Astrocyte (in vitro differentiated cells and primary cell): Measurements from ENCODE around the gene EPS8L3. TPM values are rescaled to one million over a fixed set of nuclear protein-coding genes. Genes with fewer than 3 reads are reported as not detected.

Source experiments
- DNase-seq: peaks from one replicate; pipeline ENCODE4 v3.0.0-alpha.2; 2010; ENCODE audit warnings: low read depth
- FAIRE-seq: peaks from 2 replicates; lab custom pipeline; 2011; peaks lifted over from hg19 to GRCh38; lab: Jason Lieb, UNC
- H2AFZ ChIP-seq: 2 replicates; pipeline ENCODE4 v1.6.0; 2012; ENCODE audit warnings: low read depth, low read length, inconsistent platforms
- H3K27ac ChIP-seq: 2 replicates; pipeline ENCODE4 v1.5.1; 2011; ENCODE audit warnings: low read depth, low read length, inconsistent platforms
- H3K27me3 ChIP-seq: 2 replicates; pipeline ENCODE4 v1.6.0; 2011; ENCODE audit warnings: low read length, inconsistent platforms; ENCODE audit not compliant: insufficient read depth
- H3K36me3 ChIP-seq: 2 replicates; pipeline ENCODE4 v1.5.1; 2011; ENCODE audit warnings: low read length, inconsistent platforms; ENCODE audit not compliant: insufficient read depth
- H3K4me1 ChIP-seq: 2 replicates; pipeline ENCODE4 v1.5.1; 2011; ENCODE audit warnings: low read length, inconsistent platforms; ENCODE audit not compliant: insufficient read depth
- H3K4me2 ChIP-seq: 2 replicates; pipeline ENCODE4 v1.6.0; 2012; ENCODE audit warnings: low read length, inconsistent platforms
- H3K4me3 ChIP-seq: 2 replicates; pipeline ENCODE4 v1.5.1; 2011; ENCODE audit warnings: low read depth, mild to moderate bottlenecking, low read length, inconsistent platforms; ENCODE audit not compliant: insufficient read depth
- H3K79me2 ChIP-seq: 2 replicates; pipeline ENCODE4 v1.6.0; 2012; ENCODE audit warnings: mild to moderate bottlenecking, low read length, inconsistent platforms; ENCODE audit not compliant: insufficient read depth
- H3K9ac ChIP-seq: 2 replicates; pipeline ENCODE4 v1.6.0; 2012; ENCODE audit warnings: mild to moderate bottlenecking, low read length, inconsistent platforms
- H3K9me3 ChIP-seq: 2 replicates; pipeline ENCODE4 v1.5.1; 2012; ENCODE audit warnings: low read depth, mild to moderate bottlenecking, low read length, inconsistent platforms; ENCODE audit not compliant: insufficient read depth
- H4K20me1 ChIP-seq: 2 replicates; pipeline ENCODE4 v1.6.0; 2012; ENCODE audit warnings: low read length, inconsistent platforms; ENCODE audit not compliant: insufficient read depth
- H3K27ac Mint-ChIP-seq: one replicate; pipeline ENCODE4 v1.8.0; 2021; ENCODE audit warnings: mild to moderate bottlenecking, mixed read lengths; ENCODE audit not compliant: unreplicated experiment
- H3K27me3 Mint-ChIP-seq: one replicate; pipeline ENCODE4 v1.8.0; 2021; ENCODE audit warnings: low read depth, mixed read lengths; ENCODE audit not compliant: unreplicated experiment
- H3K36me3 Mint-ChIP-seq: one replicate; pipeline ENCODE4 v1.8.0; 2021; ENCODE audit warnings: low read depth, mixed read lengths; ENCODE audit not compliant: unreplicated experiment
- H3K4me1 Mint-ChIP-seq: one replicate; pipeline ENCODE4 v1.8.0; 2021; ENCODE audit warnings: low read depth, mixed read lengths; ENCODE audit not compliant: unreplicated experiment
- H3K4me3 Mint-ChIP-seq: one replicate; pipeline ENCODE4 v1.8.0; 2021; ENCODE audit warnings: mild to moderate bottlenecking, moderate library complexity, mixed read lengths; ENCODE audit not compliant: unreplicated experiment
- H3K9me3 Mint-ChIP-seq: one replicate; pipeline ENCODE4 v1.8.0; 2021; ENCODE audit warnings: mild to moderate bottlenecking, mixed read lengths; ENCODE audit not compliant: unreplicated experiment
- EZH2 ChIP-seq: IDR thresholded peaks from 2 replicates; pipeline ENCODE4 v1.6.1; 2012; ENCODE audit warnings: mild to moderate bottlenecking, low read length, inconsistent platforms; ENCODE audit not compliant: insufficient read depth
- total RNA-seq: library from RNA; stranded (reverse); gene quantifications from 2 replicates; pipeline ENCODE4 v1.2.1, GENCODE V29; 2021
- TF ChIP-seq, protein P1 (sequence below): IDR thresholded peaks from 2 replicates; pipeline ENCODE4 v1.5.1; 2011; ENCODE audit warnings: low read depth, mild to moderate bottlenecking, inconsistent platforms, low read length, moderate library complexity; ENCODE audit not compliant: insufficient read depth

The EPS8L3 gene
- total RNA-seq, 1 donor from 2014 or later = not detected

DNA sequence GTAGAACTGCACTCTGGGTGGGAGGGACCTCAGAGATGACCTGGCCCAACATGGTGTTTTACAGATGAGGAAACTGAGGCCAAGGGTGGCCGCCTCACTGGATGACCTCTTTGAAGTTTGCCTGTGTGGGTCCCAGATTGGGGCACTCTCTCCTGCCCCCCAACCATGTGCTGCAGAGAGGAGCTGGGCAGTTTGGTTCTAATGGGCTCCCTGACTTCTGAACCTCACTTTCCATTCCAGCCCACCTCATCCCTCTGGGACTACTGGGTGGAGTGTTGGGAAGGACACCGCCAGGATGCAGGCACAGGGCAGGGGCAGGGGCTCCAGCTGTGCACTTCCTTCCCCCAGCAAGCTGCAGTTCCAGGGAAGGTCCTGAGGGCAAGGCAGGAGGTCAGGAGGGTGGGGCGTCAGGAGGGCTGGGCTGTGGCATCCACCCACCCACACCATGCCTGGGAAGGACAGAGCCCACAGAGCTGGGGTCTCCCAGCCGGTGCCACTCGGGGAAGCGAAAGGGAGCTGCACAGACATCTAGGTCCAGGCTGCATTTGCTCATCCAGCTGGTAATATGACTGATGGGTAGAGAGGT is 10.3 kb upstream of the EPS8L3 start:
- Mint-ChIP-seq H3K4me3 (no peak overlapping the region), H3K9me3 (no peaks in the 10 kb centered on the region), H3K27me3 (peaks cover 25% of the 10 kb centered on the region), H3K27ac (no peak overlapping the region), H3K4me1 (peaks cover 16% of the 10 kb centered on the region), H3K36me3 (no peaks in the 10 kb centered on the region)
- no peak for FAIRE-seq
- no peaks in the 10 kb centered on the region for H3K9me3 ChIP-seq
- peak overlapping the region; percentile 53 for H2AFZ ChIP-seq
- peaks cover 8% of the 10 kb centered on the region for H3K4me1 ChIP-seq
- no peaks in the 10 kb centered on the region for H3K79me2 ChIP-seq
- H3K27ac ChIP-seq = no peak overlapping the region
- H3K9ac ChIP-seq = no peak overlapping the region
- no peak for DNase-seq
- TF ChIP-seq, protein P1, sequence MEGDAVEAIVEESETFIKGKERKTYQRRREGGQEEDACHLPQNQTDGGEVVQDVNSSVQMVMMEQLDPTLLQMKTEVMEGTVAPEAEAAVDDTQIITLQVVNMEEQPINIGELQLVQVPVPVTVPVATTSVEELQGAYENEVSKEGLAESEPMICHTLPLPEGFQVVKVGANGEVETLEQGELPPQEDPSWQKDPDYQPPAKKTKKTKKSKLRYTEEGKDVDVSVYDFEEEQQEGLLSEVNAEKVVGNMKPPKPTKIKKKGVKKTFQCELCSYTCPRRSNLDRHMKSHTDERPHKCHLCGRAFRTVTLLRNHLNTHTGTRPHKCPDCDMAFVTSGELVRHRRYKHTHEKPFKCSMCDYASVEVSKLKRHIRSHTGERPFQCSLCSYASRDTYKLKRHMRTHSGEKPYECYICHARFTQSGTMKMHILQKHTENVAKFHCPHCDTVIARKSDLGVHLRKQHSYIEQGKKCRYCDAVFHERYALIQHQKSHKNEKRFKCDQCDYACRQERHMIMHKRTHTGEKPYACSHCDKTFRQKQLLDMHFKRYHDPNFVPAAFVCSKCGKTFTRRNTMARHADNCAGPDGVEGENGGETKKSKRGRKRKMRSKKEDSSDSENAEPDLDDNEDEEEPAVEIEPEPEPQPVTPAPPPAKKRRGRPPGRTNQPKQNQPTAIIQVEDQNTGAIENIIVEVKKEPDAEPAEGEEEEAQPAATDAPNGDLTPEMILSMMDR = no peak
- no peak for TF ChIP-seq EZH2
- no peak overlapping the region for H3K4me2 ChIP-seq
- no peaks in the 10 kb centered on the region for H3K27me3 ChIP-seq
- H3K4me3 ChIP-seq = no peak overlapping the region
- H3K36me3 ChIP-seq = no peaks in the 10 kb centered on the region
- no peaks in the 10 kb centered on the region for H4K20me1 ChIP-seq

DNA sequence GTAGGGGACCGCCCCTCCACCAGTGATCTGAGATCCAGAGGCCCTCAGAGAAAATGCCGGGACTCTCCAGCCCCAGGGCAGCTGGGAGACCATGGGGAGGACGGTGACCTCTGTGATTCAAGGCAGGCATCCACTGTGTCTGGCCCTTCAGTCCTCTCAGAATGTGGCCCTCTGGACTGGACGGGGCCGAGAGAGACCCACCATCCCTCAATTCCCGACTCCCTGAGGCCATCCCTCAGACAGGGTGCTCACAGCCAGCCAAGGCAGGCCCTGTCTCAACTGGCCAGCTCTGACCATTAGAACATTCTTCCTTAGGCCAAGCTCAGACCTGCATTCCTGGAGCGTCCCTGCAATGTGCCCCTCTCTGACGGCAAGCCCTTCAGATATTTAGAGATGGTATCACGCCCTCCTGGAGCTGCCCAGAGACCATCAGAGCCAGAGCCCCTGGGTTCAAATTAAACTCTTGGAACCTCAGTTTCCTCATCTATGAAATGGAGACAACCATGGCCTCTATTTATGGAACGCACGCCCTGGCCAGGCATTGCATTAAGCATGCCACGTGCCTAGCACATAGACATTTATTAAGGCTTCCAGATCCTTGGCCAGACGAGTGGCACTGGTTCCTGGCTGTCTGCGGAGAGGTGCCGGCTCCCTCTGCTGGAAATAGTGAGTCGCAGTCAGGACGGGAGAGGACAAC is 9.6 kb upstream of the EPS8L3 start:
- Histone ChIP-seq H3K9me3 (no peaks in the 10 kb centered on the region), H3K27me3 (no peaks in the 10 kb centered on the region), H3K36me3 (no peaks in the 10 kb centered on the region), H3K27ac (no peak overlapping the region), H3K9ac (no peak overlapping the region), H2AFZ (peak overlapping the region; percentile 53), H3K4me1 (peaks cover 8% of the 10 kb centered on the region), H3K4me2 (no peak overlapping the region), H3K4me3 (no peak overlapping the region), H4K20me1 (no peaks in the 10 kb centered on the region), H3K79me2 (no peaks in the 10 kb centered on the region)
- no peak overlapping the region for H3K4me3 Mint-ChIP-seq
- TF ChIP-seq EZH2 = no peak
- TF ChIP-seq, protein P1 = peak; percentile 84
- peak; percentile 61 for DNase-seq
- no peaks in the 10 kb centered on the region for H3K9me3 Mint-ChIP-seq
- no peak overlapping the region for H3K27ac Mint-ChIP-seq
- peaks cover 17% of the 10 kb centered on the region for H3K4me1 Mint-ChIP-seq
- FAIRE-seq = no peak
- H3K36me3 Mint-ChIP-seq = no peaks in the 10 kb centered on the region
- peaks cover 26% of the 10 kb centered on the region for H3K27me3 Mint-ChIP-seq

DNA sequence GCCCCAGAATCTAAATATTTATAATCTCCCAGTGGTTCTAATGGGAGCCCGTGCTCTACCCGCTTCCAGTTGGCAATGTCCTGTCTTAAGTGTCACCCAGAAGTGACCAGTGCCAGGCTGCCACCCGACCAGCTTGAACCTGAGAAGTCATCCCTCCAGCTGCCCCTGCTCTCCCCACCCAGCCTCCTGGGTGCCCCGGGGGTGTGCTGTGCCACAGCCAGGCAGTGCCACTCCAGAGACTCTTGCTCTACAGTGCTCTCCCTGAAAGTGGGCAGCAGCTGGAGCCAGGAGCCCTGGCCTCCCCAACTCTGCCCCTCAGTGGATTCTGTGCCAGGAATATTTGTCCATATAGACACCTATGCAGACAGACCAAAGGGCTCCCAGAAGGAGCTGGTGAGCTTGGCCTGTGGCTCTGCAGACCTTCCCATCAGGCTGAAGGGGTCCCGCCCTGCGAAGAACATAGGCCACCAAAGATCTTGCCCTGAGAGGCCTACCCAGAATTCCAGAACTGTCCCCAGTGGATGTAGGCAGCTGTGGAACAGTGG is 9.0 kb upstream of the EPS8L3 start:
- H3K4me3 Mint-ChIP-seq = no peak overlapping the region
- no peak for DNase-seq

More for the DNA sequence above, 9.0 kb upstream of the EPS8L3 start:
- no peaks in the 10 kb centered on the region for H3K36me3 ChIP-seq
- no peaks in the 10 kb centered on the region for H4K20me1 ChIP-seq
- no peaks in the 10 kb centered on the region for H3K27me3 ChIP-seq
- H3K9ac ChIP-seq = no peak overlapping the region
- no peaks in the 10 kb centered on the region for H3K36me3 Mint-ChIP-seq
- H3K79me2 ChIP-seq = no peaks in the 10 kb centered on the region
- no peak overlapping the region for H3K27ac Mint-ChIP-seq
- peaks cover 17% of the 10 kb centered on the region for H3K4me1 Mint-ChIP-seq
- H3K4me2 ChIP-seq = no peak overlapping the region
- no peaks in the 10 kb centered on the region for H3K9me3 Mint-ChIP-seq
- no peaks in the 10 kb centered on the region for H3K9me3 ChIP-seq
- H2AFZ ChIP-seq = no peak overlapping the region
- no peak for TF ChIP-seq EZH2
- TF ChIP-seq, protein P1 = no peak
- H3K4me1 ChIP-seq = peaks cover 8% of the 10 kb centered on the region
- no peak overlapping the region for H3K27ac ChIP-seq
- H3K27me3 Mint-ChIP-seq = peaks cover 26% of the 10 kb centered on the region
- no peak overlapping the region for H3K4me3 ChIP-seq
- FAIRE-seq = no peak
